ENCODE data around the gene ZNF280A.

DNA sequence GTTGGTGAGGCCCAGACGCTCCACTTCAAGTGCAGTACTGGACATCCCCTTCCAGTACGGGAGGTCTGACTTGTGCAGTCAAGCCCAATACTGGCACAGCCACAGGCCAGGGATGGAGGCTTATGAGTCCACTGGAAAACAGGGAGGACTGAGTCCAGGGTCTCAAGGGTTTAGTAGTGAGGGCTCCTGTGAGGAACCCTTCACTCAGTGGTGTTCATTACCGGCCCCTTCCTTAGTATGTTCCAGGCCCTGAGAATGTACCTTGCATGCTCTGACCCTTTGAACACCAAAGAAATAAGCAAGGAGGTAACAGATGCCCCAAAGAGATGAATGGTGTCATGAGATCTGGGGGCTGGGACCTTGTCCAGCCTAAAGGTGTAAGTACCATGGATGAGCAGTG lies 27.2 kb upstream of the ZNF280A start:
- TF ChIP-seq, protein P1, sequence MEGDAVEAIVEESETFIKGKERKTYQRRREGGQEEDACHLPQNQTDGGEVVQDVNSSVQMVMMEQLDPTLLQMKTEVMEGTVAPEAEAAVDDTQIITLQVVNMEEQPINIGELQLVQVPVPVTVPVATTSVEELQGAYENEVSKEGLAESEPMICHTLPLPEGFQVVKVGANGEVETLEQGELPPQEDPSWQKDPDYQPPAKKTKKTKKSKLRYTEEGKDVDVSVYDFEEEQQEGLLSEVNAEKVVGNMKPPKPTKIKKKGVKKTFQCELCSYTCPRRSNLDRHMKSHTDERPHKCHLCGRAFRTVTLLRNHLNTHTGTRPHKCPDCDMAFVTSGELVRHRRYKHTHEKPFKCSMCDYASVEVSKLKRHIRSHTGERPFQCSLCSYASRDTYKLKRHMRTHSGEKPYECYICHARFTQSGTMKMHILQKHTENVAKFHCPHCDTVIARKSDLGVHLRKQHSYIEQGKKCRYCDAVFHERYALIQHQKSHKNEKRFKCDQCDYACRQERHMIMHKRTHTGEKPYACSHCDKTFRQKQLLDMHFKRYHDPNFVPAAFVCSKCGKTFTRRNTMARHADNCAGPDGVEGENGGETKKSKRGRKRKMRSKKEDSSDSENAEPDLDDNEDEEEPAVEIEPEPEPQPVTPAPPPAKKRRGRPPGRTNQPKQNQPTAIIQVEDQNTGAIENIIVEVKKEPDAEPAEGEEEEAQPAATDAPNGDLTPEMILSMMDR (IDR thresholded peaks at IDR 0.05) = no peak
- no peak for TF ChIP-seq POLR2A (IDR thresholded peaks at IDR 0.05)

Data from breast epithelium (tissue), 3 donors.